HG03520 (cell line): ENCODE data around the gene SIN3A.
"Not testable (repeated sequence)": the region's sequence is repeated elsewhere in the genome, so short reads cannot be mapped to it uniquely, and the experiment has no call there.

Experiments used
- ATAC-seq: cut with Tn5 transposase; IDR thresholded peaks from one replicate; pipeline ENCODE4 v1.9.1; 2021; ENCODE audit warnings: mild to moderate bottlenecking, moderate library complexity; ENCODE audit not compliant: unreplicated experiment

SIN3A gene

DNA sequence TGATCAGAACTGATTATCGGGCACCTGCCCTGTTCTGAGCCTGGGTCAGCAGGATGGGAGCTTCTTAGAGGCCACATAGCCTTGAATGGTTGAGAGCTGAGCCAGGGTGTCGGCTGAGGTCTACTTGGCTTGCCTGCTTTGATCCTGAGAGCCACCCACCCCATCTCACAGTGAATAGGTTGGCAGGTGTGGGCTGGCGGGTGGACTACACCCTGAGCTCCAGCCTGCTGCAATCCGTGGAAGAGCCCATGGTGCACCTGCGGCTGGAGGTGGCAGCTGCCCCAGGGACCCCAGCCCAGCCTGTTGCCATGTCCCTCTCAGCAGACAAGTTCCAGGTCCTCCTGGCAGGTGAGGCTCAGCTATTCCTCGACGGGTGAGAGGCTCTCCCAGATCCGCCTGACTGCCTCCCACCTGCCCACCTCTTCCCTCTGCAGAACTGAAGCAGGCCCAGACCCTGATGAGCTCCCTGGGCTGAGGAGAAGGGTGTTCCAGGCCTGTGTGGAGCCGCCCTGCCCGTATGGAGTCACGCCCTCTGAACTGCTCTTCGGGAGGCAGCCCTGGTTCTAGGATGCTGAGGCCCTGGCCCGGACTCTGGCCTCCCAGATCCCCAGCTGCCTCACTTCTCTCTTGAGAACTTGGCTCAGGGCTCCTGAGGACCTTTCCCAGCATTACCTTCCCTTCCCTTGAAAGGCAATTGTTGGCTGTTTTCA, 111.8 kb downstream of the SIN3A start:
- ATAC-seq = no peak

DNA sequence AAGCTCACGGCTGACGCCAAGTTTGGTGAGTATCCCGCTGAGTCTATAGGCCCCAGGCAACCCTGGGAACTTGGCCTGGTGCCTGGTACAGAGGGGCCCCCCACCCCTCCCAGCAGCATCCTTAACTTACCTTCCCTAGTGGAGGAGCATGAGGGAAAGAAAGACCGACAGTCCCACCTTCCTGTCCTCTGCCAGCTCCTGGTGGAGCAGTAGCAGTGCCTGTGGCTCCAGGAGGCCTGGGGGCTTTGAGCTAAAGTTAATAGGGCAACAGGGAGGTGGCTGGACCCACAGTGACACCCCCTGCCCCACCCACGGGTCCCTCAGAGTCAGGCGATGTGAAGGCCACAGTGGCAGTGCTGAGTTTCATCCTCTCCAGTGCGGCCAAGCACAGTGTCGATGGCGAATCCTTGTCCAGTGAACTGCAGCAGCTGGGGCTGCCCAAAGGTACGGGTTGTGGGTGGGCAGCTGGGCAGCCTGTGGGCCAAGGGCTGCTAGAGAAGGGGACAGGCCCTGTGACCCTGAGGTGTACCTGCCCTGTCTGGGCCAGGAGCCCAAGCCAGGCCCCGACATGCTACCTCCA, 112.7 kb downstream of the SIN3A start:
- ATAC-seq = no peak

DNA sequence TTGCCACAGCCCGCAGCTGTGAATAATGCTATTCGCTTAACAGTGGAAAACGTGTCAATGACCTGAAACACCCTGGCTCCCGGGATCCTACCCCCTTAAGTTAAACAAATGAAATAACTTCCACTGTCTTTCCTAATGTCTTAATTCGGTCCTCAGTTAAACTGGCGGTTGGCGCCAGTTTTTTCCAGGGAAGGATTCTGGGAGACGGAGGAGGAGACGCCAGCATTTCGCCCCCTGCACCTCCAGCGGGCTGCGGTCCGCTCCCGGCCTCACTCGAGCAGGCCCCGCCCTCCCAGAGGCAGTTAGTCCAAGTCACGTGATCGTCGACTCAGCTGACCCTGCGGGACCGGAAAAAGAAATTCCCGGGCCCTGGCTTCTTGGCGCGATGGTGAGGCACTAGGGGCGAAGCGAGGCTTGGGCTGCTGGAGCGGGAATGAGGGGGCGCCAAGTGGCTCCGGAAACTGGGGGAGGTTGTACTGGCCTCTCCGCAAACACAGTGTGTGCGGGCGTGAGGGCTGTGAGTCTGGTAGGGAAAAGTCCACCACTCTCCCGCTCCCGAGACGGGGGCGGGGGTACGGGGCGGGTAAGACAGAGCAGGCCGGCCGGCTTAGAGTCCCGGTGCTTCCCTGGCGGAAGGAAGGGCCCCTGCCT, 115.7 kb downstream of the SIN3A start, which contains the start of gene COMMD4:
COMMD4 (plus strand) TSS at position 359 of the 651 bp plus-strand sequence; CDS start at position 386, 27 bp downstream.
- no peak for ATAC-seq

DNA sequence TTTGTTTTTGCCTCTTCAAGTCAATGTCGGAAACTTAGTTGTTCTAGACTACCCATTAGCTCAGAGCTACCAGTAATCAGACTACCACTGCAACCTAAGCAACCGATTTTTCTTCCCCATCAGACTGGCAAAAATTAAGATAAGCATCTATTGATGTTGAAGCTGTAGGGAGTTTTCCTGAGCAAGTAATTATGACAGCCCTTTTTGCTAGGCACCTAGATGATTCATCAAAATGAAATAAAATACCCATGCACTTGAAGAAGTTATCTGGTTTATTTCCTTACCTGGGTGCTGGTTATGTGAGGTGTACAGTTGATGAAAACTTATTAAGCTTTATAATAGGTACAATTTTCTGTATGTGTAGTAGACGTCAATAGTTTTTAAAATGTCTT, 116.2 kb downstream of the SIN3A start:
- no peak for ATAC-seq

DNA sequence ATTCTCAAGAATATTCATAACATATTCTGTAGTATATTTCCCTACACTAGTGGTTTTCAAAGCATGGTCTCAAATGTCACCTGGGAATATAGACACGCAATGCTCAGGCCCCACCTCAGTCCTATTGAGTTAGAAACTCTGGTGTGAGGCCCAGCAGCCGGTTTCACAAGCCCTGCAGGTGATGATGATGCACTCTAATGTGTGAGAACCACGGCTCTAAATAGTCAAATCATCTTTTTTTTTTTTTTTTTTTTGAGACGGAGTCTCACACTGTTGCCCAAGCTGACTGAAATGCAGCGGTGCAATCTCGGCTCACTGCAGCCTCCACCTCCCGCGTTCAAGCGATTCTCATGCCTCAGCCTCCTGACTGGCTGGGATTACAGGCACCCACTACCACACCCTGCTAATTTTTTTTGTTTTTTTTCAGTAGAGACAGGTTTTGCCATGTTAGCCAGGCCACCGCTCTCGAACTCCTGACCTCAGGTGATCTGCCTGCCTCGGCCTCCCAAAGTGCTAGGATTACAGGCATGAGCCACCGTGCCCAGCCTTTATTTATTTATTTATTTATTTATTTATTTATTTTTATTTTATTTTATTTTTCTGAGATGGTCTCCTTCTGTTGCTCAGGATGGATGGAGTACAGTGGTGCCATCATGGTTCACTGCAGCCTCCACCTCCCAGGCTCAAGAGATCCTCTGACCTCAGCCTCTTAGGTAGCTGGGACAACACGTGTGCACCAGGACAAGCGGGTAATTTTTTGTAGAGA, 117.7 kb downstream of the SIN3A start:
- ATAC-seq = not testable (repeated sequence)

DNA sequence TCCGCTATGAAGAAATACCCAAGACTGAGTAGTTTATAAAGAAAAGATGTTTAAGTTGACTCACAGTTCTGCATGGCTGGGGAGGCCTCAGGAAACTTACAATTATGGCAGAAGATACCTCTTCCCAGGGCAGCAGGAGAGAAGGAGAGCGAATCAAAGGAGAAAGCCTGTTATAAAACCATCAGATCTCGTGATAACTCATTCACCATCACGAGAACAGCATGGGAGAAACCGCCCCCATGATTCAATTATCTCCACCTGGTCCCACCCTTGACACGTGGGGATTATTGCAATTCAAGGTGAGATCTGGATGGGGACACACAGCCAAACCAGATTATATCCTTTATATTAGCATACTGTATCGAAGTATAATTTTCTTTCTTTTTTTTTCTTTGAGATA, 119.4 kb downstream of the SIN3A start:
- ATAC-seq = not testable (repeated sequence)

DNA sequence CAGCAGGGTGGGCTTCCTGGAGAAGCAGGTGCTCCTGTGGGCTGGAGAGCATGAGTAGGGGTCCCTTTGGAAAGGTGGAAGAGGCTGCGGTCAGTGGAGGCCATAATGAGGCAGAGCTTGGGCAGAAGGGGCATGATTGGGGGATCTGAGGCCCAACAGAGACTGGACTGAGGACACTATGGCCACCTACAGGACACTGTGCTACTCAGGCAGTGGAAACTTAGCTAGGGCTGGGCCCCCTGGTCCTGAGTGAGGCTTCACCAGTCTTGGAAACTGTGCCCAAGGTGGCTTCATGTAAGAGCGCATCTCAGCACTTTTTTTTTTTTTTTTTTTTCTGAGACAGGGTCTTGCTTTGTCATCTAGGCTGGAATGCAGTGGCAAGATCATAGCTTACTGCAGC, 121.9 kb downstream of the SIN3A start:
- ATAC-seq = no peak

DNA sequence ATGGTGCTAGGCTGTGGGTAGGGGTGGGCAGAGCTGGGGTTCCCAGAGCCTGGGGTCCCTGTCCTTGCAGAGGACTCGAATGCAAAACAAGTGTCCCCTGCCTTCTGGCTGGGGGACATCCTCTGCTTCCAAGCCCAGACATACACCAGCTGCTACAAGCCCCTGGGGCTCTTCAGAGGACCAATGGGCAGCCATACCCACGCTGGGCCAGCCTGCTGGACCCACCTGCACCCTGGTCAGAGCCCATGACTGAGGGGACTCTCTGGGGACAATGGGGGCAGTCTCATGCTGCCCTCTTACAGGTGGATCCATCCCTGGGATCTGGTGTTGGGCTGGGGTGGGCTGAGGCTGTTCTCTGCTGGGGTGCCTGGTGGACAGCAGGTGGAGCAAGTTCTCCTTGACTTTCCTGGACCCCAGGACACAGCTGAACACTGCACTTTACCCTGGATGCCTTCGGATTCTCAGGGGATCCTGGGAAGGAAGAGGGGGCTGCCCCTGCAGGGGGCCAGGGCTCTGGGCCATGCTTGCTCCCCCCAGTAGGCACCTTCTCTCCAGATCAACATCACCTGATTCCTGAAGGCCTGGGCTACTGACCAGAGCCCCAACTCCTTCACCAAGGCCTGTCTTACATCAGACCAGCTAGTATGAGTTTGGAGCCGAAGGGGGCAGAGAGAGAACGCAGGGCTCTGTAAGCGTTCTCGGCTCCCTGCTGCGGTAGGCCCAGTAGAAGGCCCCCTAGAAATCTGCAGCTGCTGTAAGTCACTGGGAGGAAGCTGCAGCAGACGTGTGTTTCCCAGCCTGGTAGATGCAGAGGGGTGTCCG, 122.8 kb downstream of the SIN3A start:
- ATAC-seq = no peak

DNA sequence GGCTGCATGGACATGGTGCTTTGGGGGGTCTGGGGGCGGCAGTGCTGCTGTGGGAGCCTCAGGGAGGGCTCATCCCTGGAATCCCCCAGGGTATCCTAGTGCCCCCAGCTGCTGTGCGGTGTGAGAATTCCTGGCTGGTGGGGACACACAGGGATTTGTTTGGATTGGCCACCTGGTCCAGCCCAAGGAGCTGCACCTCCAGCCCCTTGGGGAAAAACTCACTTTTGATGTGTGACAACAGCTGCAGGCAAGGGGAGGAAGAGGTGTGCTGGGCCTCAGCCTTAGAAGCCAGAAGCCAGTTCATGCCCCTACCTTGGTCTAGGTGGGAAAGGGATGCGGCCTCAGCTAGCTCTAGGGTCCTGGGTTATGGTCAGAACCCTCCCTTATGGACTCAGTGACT, 124.0 kb downstream of the SIN3A start:
- no peak for ATAC-seq

DNA sequence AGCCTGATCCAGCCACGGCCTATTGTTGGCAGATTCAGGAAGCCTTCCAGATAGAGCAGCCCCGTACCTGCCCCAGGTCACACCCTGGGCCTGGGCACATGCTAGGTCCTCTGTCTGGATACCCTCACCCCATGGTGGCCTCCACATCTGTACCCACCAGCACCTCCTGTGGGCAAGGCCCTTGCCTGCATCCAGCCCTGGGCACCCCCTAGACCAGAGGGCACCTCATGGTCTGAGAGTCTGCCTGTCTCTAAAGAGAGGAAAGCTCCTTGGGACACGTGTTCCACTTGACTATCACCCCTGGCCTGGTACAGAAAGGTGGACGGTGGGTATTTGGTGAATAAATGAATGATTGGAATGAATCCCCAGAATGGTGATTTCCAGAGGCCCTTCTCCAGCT, 124.5 kb downstream of the SIN3A start:
- no peak for ATAC-seq

DNA sequence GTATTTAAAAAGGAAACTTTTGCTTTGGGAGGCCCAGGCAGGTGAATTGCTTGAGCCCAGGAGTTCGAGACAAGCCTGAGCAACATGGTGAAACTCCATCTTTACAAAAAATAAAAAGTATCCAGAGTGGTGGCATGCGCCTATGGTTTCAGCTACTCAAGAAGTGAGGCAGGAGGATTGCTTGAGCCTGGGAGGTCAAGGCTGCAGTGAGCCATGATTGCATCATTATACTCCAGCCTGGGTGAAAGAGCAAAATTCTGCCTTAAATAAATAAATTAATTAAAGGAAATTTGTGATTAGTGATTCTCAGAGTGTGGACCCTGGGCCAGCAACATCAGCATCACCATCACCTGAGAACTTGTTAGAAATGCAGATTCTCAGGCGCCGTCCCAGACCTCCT, 125.6 kb downstream of the SIN3A start:
- no peak for ATAC-seq

DNA sequence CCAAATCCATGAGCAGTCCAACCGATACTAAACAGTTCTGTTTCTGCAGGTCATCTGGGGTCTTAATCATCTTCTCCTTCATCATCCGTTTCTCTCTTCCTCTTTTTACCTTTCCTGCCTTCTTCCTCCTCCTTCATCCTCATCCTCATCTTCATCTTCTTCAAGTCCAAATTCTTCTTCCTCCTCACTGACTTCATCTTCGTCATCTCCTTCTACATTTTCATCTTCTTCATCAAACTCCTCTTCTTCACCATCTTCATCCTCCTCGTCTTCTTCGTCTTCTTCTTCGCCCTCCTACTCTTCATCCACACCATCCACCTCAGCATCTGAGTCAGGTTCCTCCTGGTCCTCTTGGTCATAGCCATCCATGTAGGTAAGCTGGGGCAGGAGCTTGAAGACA, 129.8 kb downstream of the SIN3A start:
- no peak for ATAC-seq
